Breast epithelium (tissue), 3 donors: ENCODE results near the gene ARHGEF5.
"Not testable (repeated sequence)": the region's sequence is repeated elsewhere in the genome, so short reads cannot be mapped to it uniquely, and the experiment has no call there.

Source experiments
- CTCF ChIP-seq, 3 donors: fragments of 450-650 bp; IDR thresholded peaks; one replicate each; pipeline ENCODE4 v1.5.1; 2016 to 2017; ENCODE audit warnings: antibody characterized with exemption in 3 of 3, mild to moderate bottlenecking in 3 of 3, moderate library complexity in 3 of 3
- POLR2A ChIP-seq: fragments of 450-650 bp; IDR thresholded peaks from one replicate; pipeline ENCODE4 v1.6.1; 2016; ENCODE audit warnings: antibody characterized with exemption, mild to moderate bottlenecking, moderate library complexity

DNA sequence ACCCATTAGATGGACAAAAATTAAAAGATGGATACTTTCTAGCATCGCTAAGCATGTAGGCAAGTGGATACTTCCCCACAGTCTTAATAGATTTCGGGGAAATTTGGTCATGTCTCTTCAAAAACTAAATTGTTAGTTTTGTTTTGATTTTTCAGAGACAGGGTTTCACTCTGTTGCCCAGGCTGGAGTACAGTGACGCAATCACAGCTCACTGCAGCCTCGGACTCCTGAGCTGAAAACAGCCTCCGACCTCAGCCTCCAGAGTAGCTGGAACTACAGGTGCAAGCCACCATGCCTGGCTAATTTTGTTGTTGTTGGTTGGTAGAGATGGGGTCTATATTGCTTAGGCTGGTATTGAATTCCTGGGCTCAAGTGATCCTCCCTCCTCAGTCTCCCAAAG lies 29.3 kb upstream of the ARHGEF5 start:
- not testable (repeated sequence) for TF ChIP-seq CTCF (IDR thresholded peaks at IDR 0.05); POLR2A
